ENCODE measurements around the gene MUL1.
A peak's percentile ranks its signal among the peaks of the same experiment; 100 is the strongest.

Gene MUL1

DNA sequence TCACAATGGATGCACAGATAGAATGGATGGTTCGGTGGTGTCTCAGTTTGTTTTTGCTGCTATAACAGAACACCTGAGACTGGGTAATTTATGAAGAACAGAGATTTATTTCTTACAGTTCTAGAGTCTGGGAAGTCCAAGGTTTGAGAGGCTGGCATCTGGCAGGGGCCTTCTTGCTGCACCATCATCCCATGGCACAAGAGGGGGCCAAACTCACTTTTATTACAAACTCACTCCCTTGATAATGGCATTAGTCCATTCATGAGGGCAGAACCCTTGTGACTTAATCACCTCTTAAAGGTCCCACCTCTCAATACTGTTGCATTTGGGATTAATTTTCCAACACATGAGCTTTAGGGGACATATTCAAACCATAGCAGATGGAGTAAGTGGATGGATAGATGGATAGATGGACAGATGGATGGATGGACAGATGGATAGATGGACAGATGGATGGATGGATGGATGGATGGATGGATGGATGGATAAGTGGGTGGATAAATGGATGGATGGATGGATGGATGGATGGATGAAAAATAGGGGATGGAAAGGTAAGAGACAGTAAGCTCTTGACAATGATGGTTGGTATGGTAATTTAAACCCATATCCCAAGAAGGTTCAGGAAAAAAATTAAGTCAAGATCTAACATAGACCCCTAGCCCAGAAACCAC, 38.4 kb downstream of the MUL1 start:
- peak; percentile 29 for TF ChIP-seq CTCF (IDR thresholded peaks at IDR 0.05; ENCODE audit: low read depth, low read length)

DNA sequence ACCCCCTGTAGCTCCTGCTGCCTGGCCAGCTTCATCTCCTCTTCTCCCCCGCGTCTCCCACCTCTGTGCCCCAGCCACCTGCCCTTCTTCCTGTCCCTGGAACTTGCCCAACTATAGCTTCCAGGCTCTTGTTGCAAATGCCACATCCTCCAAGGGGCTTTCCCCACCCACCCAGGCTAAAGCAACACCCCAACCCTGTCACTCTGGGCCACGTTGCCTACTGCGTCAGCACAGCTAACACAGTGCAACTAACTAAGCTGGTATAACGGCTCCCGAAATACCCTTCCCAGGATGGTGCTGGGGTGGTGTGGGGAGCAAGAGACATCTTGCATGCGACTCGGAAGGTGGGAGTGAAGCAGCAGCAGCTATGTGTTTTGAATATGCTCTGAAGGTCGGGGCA, 41.7 kb downstream of the MUL1 start:
- H3K9me3 ChIP-seq: no peaks in the 10 kb centered on the region
- H3K4me1 ChIP-seq: no peaks in the 10 kb centered on the region
- H3K4me3 ChIP-seq (ENCODE audit: low read depth, low read length): no peak overlapping the region
- H3K27me3 ChIP-seq: no peaks in the 10 kb centered on the region
- TF ChIP-seq CTCF (IDR thresholded peaks at IDR 0.05; ENCODE audit: low read depth, low read length): no peak
- no peaks in the 10 kb centered on the region for H3K36me3 ChIP-seq
- DNase-seq: no peak

More for the DNA sequence above, 38.4 kb downstream of the MUL1 start:
- no peaks in the 10 kb centered on the region for H3K4me1 ChIP-seq
- DNase-seq: no peak
- H3K36me3 ChIP-seq: no peaks in the 10 kb centered on the region
- no peak overlapping the region for H3K4me3 ChIP-seq (ENCODE audit: low read depth, low read length)
- no peaks in the 10 kb centered on the region for H3K9me3 ChIP-seq
- H3K27me3 ChIP-seq: no peaks in the 10 kb centered on the region

GRCh38 chr1:20465187-20465586, 42.8 kb downstream of the MUL1 start:
- Histone ChIP-seq H3K4me3 (ENCODE audit: low read depth, low read length) (no peak overlapping the region), H3K27me3 (no peaks in the 10 kb centered on the region)

GRCh38 chr1:20463502-20463901, 44.4 kb downstream of the MUL1 start:
- TF ChIP-seq CTCF (IDR thresholded peaks at IDR 0.05; ENCODE audit: low read depth, low read length): no peak
- Histone ChIP-seq H3K4me1 (no peaks in the 10 kb centered on the region), H3K27me3 (no peaks in the 10 kb centered on the region), H3K36me3 (no peaks in the 10 kb centered on the region), H3K9me3 (no peaks in the 10 kb centered on the region), H3K4me3 (ENCODE audit: low read depth, low read length) (no peak overlapping the region)
- no peak for DNase-seq

More at GRCh38 chr1:20465187-20465586, 42.8 kb downstream of the MUL1 start:
- no peak for TF ChIP-seq CTCF (IDR thresholded peaks at IDR 0.05; ENCODE audit: low read depth, low read length)
- no peaks in the 10 kb centered on the region for H3K4me1 ChIP-seq
- no peak for DNase-seq
- H3K36me3 ChIP-seq: no peaks in the 10 kb centered on the region
- no peaks in the 10 kb centered on the region for H3K9me3 ChIP-seq

- no peaks in the 10 kb centered on the region for H3K9me3 ChIP-seq
- no peaks in the 10 kb centered on the region for H3K27me3 ChIP-seq
- no peak for TF ChIP-seq CTCF (IDR thresholded peaks at IDR 0.05; ENCODE audit: low read depth, low read length)
- no peak for DNase-seq
- H3K4me1 ChIP-seq: no peaks in the 10 kb centered on the region
- no peaks in the 10 kb centered on the region for H3K36me3 ChIP-seq
- H3K4me3 ChIP-seq (ENCODE audit: low read depth, low read length): no peak overlapping the region
These were observed 45.6 kb downstream of the MUL1 start for GRCh38 chr1:20462397-20462796.

DNA sequence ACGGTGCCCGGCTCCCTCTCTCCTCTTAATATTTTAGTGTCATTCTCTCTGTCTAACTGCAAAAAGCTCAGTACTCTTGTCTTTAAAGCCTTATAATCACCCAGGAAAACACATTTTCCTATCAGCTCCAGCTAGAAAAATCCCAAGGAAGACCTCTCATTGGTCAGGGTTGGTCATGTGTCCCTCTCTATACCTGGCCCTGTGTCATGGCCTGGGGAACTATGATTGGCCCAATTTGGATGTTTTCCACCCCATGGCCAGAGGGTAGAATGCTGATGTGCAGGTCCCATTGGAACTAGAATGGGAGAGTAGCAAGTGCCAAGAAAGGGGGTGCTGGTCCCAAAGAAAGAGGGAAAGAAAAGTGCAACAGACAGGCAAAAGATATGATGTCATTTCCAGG, 49.2 kb downstream of the MUL1 start:
- H3K36me3 ChIP-seq: no peaks in the 10 kb centered on the region
- no peaks in the 10 kb centered on the region for H3K27me3 ChIP-seq
- no peak for DNase-seq
- no peak overlapping the region for H3K4me3 ChIP-seq (ENCODE audit: low read depth, low read length)
- TF ChIP-seq CTCF (IDR thresholded peaks at IDR 0.05; ENCODE audit: low read depth, low read length): no peak
- no peaks in the 10 kb centered on the region for H3K4me1 ChIP-seq
- no peaks in the 10 kb centered on the region for H3K9me3 ChIP-seq

Measured in BE2C (cell line).